GM18870 (cell line): ENCODE measurements around the gene SLC38A9.
"Not testable (repeated sequence)": the region's sequence is repeated elsewhere in the genome, so short reads cannot be mapped to it uniquely, and the experiment has no call there.

Source experiments
- ATAC-seq: cut with Tn5 transposase; IDR thresholded peaks from one replicate; pipeline ENCODE4 v1.9.1; 2021; ENCODE audit warnings: moderate library complexity; ENCODE audit not compliant: unreplicated experiment

The SLC38A9 gene

GRCh38 chr5:55706230-55706629 is 5.9 kb downstream of the SLC38A9 start:
- no peak for ATAC-seq

GRCh38 chr5:55702598-55703345 is 9.4 kb downstream of the SLC38A9 start:
- ATAC-seq: no peak

DNA sequence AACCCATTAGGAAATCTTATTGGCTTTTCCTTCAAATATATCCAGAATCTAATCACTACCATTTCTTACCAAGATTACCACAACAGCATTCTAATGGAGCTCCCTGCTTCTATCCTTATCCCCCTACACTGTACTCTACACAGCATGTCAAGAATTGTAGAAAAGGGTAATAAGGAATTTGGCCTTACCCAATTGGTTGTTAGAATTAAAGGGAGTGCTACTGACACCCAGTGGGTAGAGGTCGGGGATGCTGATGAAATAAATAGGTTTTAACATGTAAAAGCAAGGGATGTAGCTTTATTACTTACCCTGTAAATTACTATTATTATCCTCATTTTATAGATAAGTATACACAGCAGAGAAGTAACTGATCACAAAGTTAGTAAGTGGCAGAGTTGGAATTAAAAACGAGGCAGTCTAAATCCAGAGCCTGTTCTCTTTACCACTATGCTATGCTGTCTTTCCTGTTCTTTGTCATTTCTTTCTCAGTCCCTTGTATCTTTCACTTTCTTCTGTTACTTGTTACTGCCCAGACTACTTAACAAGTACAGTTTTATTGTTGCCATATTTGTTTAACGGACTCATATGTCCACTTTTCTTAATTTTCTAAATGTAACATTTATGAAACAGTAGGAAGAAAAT is 10.5 kb downstream of the SLC38A9 start:
- ATAC-seq: no peak

DNA sequence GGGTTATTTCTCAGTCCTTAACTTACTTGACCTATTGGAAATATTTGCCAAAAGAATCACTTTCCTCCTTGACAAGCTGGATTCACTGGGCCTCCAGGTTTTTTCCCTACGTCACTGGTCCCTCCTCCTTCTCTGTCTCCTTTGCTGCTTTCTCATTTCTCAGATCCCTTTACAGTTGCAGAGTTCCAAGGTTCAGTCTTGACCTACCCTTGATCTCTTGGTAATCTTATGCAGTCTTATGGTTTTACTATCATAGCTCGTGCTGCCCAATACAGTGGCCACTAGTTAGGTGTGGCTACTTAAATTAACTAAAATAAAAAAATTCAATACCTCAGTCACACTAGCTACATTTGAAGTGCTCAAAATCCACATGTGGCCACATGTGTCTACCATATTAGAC is 11.4 kb downstream of the SLC38A9 start:
- ATAC-seq: no peak

DNA sequence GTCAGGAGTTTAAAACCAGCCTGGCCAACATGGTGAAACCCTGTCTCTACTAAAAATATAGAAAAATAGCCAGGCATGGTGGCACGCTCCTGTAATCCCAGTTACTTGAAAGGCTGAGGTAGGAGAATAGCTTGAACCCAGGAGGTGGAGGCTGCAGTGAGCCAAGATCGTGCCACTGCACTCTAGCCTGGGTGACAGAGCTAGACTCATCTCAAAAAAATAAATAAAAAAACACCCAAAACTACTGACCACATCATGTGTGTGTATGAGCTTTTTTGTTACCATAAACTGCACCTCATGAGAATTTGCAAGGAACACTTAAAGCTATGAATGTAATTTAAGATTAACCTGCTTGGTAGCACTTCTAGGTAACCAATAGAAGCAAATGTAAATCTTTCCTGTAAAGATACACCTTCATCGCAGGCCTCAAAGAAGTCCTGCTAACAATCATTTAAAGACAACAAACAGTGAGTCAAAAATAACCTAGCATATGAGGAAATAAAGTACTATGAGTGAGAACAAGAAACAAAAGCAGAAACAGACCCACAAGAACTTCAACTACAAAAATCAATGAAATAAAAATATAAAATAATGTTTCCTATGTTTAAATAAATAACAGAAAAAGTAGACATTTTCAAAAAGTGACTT is 13.0 kb downstream of the SLC38A9 start:
- ATAC-seq: no peak

GRCh38 chr5:55696704-55697103 is 15.4 kb downstream of the SLC38A9 start:
- ATAC-seq: not testable (repeated sequence)

- no peak for ATAC-seq
Observed at GRCh38 chr5:55694152-55694830, 17.8 kb downstream of the SLC38A9 start.

- ATAC-seq: no peak
Observed at GRCh38 chr5:55692509-55692908, 19.6 kb downstream of the SLC38A9 start.

DNA sequence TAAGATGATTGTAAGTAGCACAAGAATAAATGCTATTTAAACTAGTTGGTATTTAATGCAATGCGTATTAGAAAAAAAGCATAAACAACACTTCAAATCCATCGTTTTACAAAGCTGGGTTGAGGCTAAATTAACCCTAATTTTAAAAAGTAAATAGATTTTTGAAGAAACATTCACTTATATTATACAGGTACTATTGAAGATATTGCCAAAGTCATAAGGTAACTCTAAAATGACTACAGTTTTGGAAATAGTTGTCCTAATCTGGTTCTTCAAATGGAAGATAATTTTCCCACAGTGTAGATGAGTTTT is 20.1 kb downstream of the SLC38A9 start:
- ATAC-seq: no peak

GRCh38 chr5:55691265-55692105 is 20.6 kb downstream of the SLC38A9 start:
- ATAC-seq: no peak

DNA sequence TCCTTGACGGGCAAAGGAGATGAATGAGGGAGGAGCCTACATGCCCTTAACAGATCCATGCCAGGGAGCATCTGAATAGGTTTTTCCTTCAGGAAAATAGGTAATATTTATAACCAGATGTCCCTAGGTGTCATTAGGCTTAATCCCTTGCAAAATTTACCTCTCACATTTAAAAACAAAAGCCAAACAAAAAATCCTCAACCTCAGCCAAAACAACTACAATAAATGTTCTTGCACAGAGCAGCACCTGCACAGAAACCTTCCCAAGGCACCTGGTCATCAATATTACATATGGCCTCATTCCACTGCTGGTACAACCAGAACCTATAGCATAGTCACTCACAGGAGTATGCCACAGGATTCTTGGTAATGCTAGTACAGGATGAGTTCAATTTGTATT is 30.1 kb downstream of the SLC38A9 start:
- ATAC-seq: no peak

DNA sequence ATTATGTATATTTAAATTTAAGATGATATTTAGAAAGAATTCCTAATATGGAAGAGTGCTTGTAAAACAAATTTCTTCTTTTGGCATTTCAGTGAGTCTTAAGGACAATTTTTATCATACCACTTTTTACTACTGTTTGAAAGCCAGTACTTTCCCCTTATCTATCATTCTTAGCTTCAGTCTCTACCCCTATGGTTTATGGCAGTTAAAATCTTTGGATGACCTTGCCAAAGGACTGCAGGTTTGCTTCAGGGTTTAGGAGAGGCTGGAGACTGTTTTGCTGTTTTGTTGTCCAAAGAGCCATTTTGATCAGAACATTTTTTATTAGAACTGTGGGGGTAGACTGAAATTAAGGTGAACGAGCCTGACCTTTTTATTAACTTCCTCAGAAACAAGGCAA is 30.8 kb downstream of the SLC38A9 start:
- ATAC-seq: no peak

DNA sequence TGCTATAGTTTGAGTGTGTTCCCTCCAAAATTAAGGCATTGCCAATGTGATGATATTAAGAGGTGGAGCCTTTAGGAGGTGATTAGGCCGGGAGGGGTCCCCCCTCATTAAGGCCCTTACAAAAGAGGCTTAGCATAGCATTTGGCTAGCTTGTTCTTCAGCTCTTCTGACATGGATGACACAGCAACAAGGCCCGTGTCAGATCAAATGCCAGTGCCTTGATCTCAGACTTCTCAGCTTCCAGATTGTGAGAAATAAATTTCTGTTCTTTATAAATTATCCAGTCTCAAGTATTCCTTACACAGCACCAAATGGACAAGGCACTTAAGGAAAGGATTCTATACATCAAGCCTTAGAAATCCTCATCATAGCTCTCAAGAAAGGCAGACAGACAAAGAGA is 31.8 kb downstream of the SLC38A9 start:
- no peak for ATAC-seq

DNA sequence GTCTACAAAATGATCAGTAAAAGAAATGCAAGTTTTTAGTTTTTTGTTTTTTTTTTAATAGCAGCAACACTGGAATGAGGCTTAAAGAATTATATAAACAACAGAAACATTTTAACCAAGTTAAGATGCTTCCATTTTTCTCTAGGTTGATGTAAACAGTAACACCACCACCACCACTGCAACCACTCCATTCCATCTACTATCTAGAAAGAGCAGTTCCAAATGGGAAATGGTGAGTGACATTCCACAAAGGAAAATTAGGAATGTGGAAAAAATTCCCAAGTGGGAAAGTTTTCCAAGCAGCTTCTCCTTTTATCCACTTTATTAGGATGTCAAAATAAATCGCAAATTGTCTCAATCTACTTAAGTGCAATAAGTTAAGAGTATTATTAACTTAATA is 32.6 kb downstream of the SLC38A9 start:
- ATAC-seq: no peak

DNA sequence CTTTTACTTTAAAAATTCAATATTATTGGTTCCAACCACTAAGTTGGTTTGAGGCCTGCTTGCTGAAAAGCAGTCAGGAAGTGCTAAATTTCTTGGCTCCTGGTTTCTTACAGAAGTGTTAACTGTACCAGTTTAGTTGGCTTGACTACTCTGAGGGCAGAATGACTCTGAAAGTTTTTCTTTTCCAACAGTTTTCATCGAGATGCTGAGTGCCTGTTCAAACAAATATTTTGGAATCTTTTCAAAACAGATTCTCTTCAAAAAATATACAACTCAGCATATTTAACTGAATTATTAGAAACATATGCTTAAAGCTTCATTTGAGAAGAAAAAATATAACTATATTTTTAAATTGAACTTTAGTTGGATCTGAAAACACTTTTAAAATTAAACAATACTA is 37.0 kb downstream of the SLC38A9 start:
- no peak for ATAC-seq

- no peak for ATAC-seq
Observed at GRCh38 chr5:55674340-55674739, 37.8 kb downstream of the SLC38A9 start.

- no peak for ATAC-seq
Observed at GRCh38 chr5:55672477-55672911, 39.6 kb downstream of the SLC38A9 start.

- no peak for ATAC-seq
Observed at GRCh38 chr5:55671975-55672374, 40.1 kb downstream of the SLC38A9 start.

DNA sequence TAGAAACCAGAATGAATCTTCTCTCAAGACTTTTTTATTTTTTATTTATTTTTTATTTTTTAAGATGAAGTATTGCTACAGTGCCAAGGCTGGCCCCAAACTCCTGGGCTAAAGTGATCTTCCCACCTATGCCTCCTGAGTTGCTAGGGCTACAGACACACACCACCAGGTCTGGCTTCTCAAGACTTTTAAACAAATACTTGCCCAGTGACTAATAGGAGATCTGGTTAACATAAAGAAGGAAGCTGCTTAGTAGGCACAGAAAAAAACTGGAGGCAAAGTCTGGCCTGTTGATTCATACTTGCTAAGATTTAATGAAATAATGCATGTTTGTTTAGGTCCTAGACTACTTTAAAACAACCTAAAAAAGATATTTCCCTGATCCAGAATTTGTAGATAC is 43.8 kb downstream of the SLC38A9 start:
- no peak for ATAC-seq

GRCh38 chr5:55667938-55668337 is 44.2 kb downstream of the SLC38A9 start:
- ATAC-seq: no peak

DNA sequence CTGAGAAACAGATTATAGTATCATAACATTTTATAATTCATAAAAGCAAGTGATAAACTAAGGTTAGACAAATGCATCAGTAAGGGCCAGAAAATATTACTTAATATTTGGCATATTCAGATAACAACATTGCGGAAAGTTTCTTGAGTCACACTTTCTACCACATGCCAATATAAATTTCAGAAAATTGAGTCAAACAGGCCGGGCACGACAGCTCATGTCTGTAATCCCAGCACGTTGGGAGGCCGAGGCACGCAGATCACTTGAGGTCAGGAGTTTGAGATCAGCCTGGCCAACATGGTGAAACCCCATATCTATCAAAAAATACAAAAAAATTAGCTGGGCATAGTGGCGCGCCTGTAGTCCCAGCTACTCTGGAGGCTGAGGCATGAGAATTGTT is 47.1 kb downstream of the SLC38A9 start:
- ATAC-seq: no peak
